ENCODE data around the gene ZNRD2. TPM values are rescaled to one million over a fixed set of nuclear protein-coding genes. Genes with fewer than 3 reads are reported as not detected.

ZNRD2 gene
- total RNA-seq, 1 experiment from 2014 or later = 66.8 TPM

DNA sequence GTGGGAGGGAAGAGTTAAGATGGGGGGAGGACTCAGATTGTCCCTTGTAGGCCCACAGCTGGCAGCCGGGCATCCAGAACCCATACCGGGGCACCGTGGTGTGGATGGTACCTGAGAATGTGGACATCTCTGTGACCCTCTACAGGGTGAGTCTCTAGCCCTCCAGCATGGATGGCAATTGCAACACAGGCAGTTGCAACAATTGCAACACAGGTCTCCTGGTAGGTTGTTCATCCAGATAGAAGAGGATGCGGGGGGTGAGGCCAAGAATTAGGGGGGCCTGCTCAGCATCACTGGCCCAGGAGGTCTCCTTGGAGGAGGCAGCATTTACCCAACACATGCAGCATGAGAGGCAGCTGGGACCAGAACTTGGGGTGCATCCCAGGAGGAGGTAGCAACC, 9.0 kb downstream of the ZNRD2 start:
- ChIA-PET POLR2A (no interaction called here), RAD21 (ENCODE audit: low non-redundant PET in 1 of 2, low total read pairs in 2 of 2, uncharacterized antibody in 2 of 2, unreplicated experiment in 2 of 2) (no interaction called here), CTCF (no interaction called here)
- H3K9me2 ChIP-seq (ENCODE audit: insufficient read depth) = no peaks in the 10 kb centered on the region
- intact Hi-C loops (cut with micrococcal nuclease) = no loop called here
- no peak for ATAC-seq
- BruUV-seq (replicated peaks) = no TSS peak
- TF ChIP-seq POLR2AphosphoS5 (IDR thresholded peaks at IDR 0.05; ENCODE audit: low read depth, low read length) = no peak
- TF ChIP-seq EGR1 (IDR thresholded peaks at IDR 0.05; ENCODE audit: low read depth) = no peak
- no peak for TF ChIP-seq CBX3 (IDR thresholded peaks at IDR 0.05; ENCODE audit: low read depth)
- TF ChIP-seq EZH2 (IDR thresholded peaks at IDR 0.05) = no peak
- no peak for TF ChIP-seq MAX (IDR thresholded peaks at IDR 0.05)
- no peak for TF ChIP-seq JUND (IDR thresholded peaks at IDR 0.05)
- no peak for TF ChIP-seq REST (IDR thresholded peaks at IDR 0.05; ENCODE audit: low read depth)
- no peak for TF ChIP-seq POLR2A (IDR thresholded peaks at IDR 0.05; ENCODE audit: borderline replicate concordance, extremely low read depth, insufficient read depth, insufficient read length)
- TF ChIP-seq EZH2phosphoT487 (IDR thresholded peaks at IDR 0.05; ENCODE audit: borderline replicate concordance) = no peak
- TF ChIP-seq SP1 (IDR thresholded peaks at IDR 0.05; ENCODE audit: low read depth) = no peak
- TF ChIP-seq CTCF (IDR thresholded peaks at IDR 0.05 in 2 of 3, conservative IDR thresholded peaks at IDR 0.05 in 1 of 3; ENCODE audit: borderline replicate concordance in 1 of 3, insufficient read depth in 1 of 3, low read depth in 2 of 3, low read length in 2 of 3) = no peak
- TF ChIP-seq RAD21 (IDR thresholded peaks at IDR 0.05; ENCODE audit: low read depth) = no peak
- TF ChIP-seq CEBPB (IDR thresholded peaks at IDR 0.05; ENCODE audit: low read depth) = no peak
- TF ChIP-seq SRF (IDR thresholded peaks at IDR 0.05; ENCODE audit: low read depth) = no peak
- no peak for TF ChIP-seq ATF3 (IDR thresholded peaks at IDR 0.05)
- no peak for TF ChIP-seq ZBTB33 (IDR thresholded peaks at IDR 0.05; ENCODE audit: extremely low read depth, insufficient replicate concordance, low read length)
- TF ChIP-seq TCF7L2 (IDR thresholded peaks at IDR 0.05; ENCODE audit: borderline replicate concordance, extremely low read depth, insufficient read depth, insufficient read length) = no peak
- no peak overlapping the region for H3K27ac ChIP-seq (ENCODE audit: low read depth, low read length)
- no peak overlapping the region for H2AFZ ChIP-seq (ENCODE audit: low read depth, low read length, poor library complexity, severe bottlenecking)
- peaks cover 2 to 4% of the 10 kb centered on the region in 2 experiments; a peak in 2 of 4 replicates for H3K36me3 ChIP-seq (ENCODE audit: control insufficient read depth in 1 of 2, insufficient read depth in 2 of 2, low read length in 2 of 2)
- H3K4me3 ChIP-seq (replicated peaks in 1 of 2; ENCODE audit: low read depth in 1 of 2, low read length in 2 of 2) = no peak overlapping the region
- no peak overlapping the region for H3K4me2 ChIP-seq (ENCODE audit: low read length)
- H3K9me3 ChIP-seq (ENCODE audit: control insufficient read depth in 1 of 2, insufficient read depth in 1 of 2, low read depth in 1 of 2, low read length in 2 of 2) = no peaks in the 10 kb centered on the region
- H3K27me3 ChIP-seq (ENCODE audit: insufficient read depth, low read length) = no peaks in the 10 kb centered on the region
- peaks cover 26 to 34% of the 10 kb centered on the region in 2 experiments for H3K4me1 ChIP-seq (ENCODE audit: control insufficient read depth in 1 of 2, insufficient read depth in 2 of 2, low read length in 2 of 2)
- no peak for DNase-seq (ENCODE audit: low read depth, low spot score)
- H3K9ac ChIP-seq (ENCODE audit: low read length) = no peak overlapping the region
- H3K79me2 ChIP-seq (ENCODE audit: insufficient read depth, low read length) = peaks cover 19% of the 10 kb centered on the region; the same call in 1 of the 2 replicates
- no peaks in the 10 kb centered on the region for H4K20me1 ChIP-seq (ENCODE audit: insufficient read depth)
